Measurements from ENCODE around the gene SLC22A7.
"Not testable (repeated sequence)": the region's sequence is repeated elsewhere in the genome, so short reads cannot be mapped to it uniquely, and the experiment has no call there.

SLC22A7 gene

GRCh38 chr6:43295456-43295855 is 2.6 kb upstream of the SLC22A7 start:
- H3K4me3 ChIP-seq (ENCODE audit: low read depth, low read length) = no peak overlapping the region

DNA sequence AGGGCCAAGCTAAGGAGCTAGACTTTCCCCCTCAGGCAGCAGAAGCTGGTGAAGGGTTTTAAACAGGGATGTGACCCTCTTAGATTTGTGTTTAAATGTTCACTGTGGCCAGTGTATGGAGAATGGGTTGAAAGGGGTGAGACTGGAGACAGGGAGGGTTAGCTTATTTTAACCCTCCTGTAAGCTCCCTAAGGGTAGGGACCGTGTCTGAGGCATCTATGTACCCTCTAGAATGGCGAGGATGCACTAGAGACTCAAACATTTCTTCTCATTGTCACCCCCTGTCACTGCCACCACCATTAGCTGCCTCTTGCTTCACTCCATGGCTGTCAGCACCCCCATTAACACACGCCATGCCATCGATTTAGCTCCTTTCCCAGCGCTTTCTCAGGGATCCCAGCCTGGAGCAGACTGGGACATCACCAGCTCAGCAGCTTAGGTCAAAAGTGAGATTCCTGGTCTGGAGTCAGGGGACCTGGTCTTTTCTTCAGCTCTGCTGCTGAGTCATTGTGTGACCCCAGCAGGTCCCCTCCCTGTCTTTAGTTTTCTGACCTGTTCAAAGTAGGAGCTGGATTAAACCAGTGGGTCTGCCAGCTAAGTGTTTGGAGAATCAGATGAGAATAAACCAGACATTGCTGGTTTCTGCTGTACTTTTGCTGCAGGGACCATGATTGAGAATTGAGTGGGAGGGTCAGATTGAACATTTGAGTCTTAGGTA is 1.1 kb upstream of the SLC22A7 start:
- TF ChIP-seq, protein P1, sequence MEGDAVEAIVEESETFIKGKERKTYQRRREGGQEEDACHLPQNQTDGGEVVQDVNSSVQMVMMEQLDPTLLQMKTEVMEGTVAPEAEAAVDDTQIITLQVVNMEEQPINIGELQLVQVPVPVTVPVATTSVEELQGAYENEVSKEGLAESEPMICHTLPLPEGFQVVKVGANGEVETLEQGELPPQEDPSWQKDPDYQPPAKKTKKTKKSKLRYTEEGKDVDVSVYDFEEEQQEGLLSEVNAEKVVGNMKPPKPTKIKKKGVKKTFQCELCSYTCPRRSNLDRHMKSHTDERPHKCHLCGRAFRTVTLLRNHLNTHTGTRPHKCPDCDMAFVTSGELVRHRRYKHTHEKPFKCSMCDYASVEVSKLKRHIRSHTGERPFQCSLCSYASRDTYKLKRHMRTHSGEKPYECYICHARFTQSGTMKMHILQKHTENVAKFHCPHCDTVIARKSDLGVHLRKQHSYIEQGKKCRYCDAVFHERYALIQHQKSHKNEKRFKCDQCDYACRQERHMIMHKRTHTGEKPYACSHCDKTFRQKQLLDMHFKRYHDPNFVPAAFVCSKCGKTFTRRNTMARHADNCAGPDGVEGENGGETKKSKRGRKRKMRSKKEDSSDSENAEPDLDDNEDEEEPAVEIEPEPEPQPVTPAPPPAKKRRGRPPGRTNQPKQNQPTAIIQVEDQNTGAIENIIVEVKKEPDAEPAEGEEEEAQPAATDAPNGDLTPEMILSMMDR (IDR thresholded peaks at IDR 0.05; ENCODE audit: borderline replicate concordance, insufficient read depth, low read depth, low read length) = no peak
- no peak overlapping the region for H3K4me3 ChIP-seq (ENCODE audit: low read depth, low read length)

More at GRCh38 chr6:43295456-43295855, 2.6 kb upstream of the SLC22A7 start:
- TF ChIP-seq, protein P1 (IDR thresholded peaks at IDR 0.05; ENCODE audit: borderline replicate concordance, insufficient read depth, low read depth, low read length) = no peak

DNA sequence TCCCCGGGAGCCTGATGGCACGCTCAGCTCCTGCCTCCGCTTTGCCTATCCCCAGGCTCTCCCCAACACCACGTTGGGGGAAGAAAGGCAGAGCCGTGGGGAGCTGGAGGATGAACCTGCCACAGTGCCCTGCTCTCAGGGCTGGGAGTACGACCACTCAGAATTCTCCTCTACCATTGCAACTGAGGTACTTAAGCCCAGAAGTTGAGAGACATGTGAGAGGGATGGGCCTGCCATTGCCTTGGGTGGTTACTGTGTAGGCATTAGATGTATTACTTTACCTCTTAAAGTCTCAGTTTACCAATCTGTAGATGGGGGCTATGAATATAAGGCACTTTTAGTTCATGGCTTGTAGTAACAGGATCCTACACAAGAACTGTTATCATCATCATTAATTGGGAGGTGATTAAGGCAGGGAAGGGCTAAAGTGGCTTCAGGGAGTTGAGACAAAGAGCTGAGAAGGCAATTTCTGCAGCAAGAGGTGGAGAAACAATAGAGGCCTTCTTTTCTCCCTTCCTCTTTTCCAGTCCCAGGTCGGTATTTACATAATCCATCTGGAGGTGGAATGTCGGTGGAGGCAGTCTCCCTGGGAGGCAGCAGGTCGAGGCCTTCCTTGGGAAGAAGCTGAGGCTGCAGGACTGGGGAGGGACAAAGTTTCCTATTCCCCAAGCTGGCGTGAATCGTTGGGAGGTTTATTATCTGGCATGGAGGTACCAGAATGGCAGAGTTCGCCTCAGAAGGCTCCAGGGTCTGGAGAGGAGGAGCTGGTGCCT is 691 bp downstream of the SLC22A7 start:
- no peak overlapping the region for H3K4me3 ChIP-seq (ENCODE audit: low read depth, low read length)
- TF ChIP-seq, protein P1 (IDR thresholded peaks at IDR 0.05; ENCODE audit: borderline replicate concordance, insufficient read depth, low read depth, low read length) = no peak

DNA sequence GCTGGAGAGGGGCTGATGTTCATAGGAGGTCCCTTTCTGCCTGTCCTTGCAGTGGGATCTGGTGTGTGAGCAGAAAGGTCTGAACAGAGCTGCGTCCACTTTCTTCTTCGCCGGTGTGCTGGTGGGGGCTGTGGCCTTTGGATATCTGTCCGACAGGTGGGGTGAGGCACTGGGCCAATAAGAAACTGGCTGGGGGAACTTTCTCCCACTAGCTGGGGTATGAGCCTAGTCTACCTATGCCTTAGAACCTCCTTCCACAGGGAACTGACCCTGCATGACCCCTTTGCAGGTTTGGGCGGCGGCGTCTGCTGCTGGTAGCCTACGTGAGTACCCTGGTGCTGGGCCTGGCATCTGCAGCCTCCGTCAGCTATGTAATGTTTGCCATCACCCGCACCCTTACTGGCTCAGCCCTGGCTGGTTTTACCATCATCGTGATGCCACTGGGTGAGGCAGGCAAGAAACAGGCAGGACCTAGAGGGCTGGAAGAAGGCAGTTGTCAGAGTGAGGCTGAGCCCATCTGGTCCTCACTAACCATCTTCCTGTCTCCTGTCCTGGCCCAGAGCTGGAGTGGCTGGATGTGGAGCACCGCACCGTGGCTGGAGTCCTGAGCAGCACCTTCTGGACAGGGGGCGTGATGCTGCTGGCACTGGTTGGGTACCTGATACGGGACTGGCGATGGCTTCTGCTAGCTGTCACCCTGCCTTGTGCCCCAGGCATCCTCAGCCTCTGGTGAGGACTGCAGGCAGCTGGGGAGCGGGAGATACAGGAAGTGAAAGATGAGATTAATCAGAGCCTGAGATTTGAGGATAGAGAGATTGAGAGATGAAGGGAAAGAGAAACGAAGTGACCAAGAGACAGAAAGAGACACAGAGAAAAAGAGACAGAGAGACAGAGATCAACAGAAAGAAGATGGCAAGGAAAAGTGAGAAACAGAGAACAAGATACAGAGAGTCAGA is 1.6 kb downstream of the SLC22A7 start:
- TF ChIP-seq, protein P1 (IDR thresholded peaks at IDR 0.05; ENCODE audit: borderline replicate concordance, insufficient read depth, low read depth, low read length) = no peak

DNA sequence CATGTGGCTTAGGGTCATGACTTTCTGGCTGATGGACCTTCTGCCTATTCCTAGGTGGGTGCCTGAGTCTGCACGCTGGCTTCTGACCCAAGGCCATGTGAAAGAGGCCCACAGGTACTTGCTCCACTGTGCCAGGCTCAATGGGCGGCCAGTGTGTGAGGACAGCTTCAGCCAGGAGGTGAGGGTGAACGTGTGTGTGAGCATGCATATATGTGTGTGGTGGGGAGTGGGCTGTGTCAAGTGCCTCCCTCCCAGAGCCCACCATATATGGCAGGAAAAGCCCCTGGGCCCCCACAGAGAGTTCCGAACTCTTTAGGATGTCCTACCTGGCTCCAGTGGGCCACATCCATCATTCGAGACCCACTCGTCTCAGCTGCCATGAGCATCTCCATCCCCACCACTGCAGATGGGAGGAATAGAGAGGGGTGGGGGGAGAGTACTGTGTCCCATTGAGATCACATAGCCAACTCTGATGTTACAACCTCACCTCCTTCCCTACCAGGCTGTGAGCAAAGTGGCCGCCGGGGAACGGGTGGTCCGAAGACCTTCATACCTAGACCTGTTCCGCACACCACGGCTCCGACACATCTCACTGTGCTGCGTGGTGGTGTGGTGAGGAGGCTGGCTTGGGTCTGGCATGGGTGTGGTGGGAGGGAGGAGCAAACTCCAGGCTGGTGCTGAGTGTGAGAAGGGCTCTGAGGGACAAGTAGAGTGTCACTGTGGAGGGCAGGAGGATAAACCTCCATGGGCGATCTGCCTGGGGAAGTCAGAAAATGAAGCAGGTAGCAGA is 3.2 kb downstream of the SLC22A7 start:
- H3K4me3 ChIP-seq (ENCODE audit: low read depth, low read length) = no peak overlapping the region
- TF ChIP-seq, protein P1 (IDR thresholded peaks at IDR 0.05; ENCODE audit: borderline replicate concordance, insufficient read depth, low read depth, low read length) = no peak

More for the DNA sequence above, 1.6 kb downstream of the SLC22A7 start:
- H3K4me3 ChIP-seq (ENCODE audit: low read depth, low read length) = no peak overlapping the region

DNA sequence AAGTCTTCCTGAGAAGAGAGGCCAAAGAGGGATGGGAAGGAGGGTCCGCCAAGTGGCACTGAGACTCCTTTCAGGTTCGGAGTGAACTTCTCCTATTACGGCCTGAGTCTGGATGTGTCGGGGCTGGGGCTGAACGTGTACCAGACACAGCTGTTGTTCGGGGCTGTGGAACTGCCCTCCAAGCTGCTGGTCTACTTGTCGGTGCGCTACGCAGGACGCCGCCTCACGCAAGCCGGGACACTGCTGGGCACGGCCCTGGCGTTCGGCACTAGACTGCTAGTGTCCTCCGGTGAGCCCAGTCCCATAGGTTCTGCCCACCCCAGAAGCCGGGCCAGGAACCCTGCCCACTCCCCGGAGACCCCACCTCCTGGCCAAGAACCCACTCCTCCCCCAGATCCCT is 4.1 kb downstream of the SLC22A7 start:
- H3K4me3 ChIP-seq (ENCODE audit: low read depth, low read length) = no peak overlapping the region
- TF ChIP-seq, protein P1 (IDR thresholded peaks at IDR 0.05; ENCODE audit: borderline replicate concordance, insufficient read depth, low read depth, low read length) = no peak

GRCh38 chr6:43303006-43303405 is 4.9 kb downstream of the SLC22A7 start:
- not testable (repeated sequence) for H3K4me3 ChIP-seq (ENCODE audit: low read depth, low read length)
